ENCODE measurements around the gene MRPL12. TPM values are rescaled to one million over a fixed set of nuclear protein-coding genes. Genes with fewer than 3 reads are reported as not detected.

MRPL12 gene
- total and polyA plus RNA-seq, 2 of the 13 experiments (the other 11 are each of a cell fraction or from before 2014, with no cell fraction given) = 39.1 to 94.1 TPM

GRCh38 chr17:81727324-81728031 lies 24.3 kb downstream of the MRPL12 start (continued):
- TF ChIP-seq HNRNPK (IDR thresholded peaks at IDR 0.05; ENCODE audit: low read depth, low read length, poor library complexity, severe bottlenecking) (no peak), ZNF232 (CRISPR knock-in tag; IDR thresholded peaks at IDR 0.05; ENCODE audit: borderline replicate concordance) (peak; percentile 99), ZNF383 (CRISPR knock-in tag; IDR thresholded peaks at IDR 0.05; ENCODE audit: borderline replicate concordance) (no peak), SMARCE1 (IDR thresholded peaks at IDR 0.05; ENCODE audit: borderline replicate concordance) (no peak), ZNF879 (CRISPR knock-in tag; IDR thresholded peaks at IDR 0.05) (peak; percentile 98), HOXD1 (CRISPR knock-in tag; IDR thresholded peaks at IDR 0.05) (peak; percentile 96), MTA1 (CRISPR knock-in tag; IDR thresholded peaks at IDR 0.05; ENCODE audit: borderline replicate concordance) (peak; percentile 96), ZFP36L2 (CRISPR knock-in tag; IDR thresholded peaks at IDR 0.05) (peak; percentile 97), ZNF207 (IDR thresholded peaks at IDR 0.05; ENCODE audit: borderline replicate concordance) (no peak)

GRCh38 chr17:81733507-81734404 lies 30.6 kb downstream of the MRPL12 start:
- ChIA-PET CTCF (ENCODE audit: low intra/inter-chr PET ratio, low total read pairs) (interaction anchor here (0.8 to 2.2 kb wide), 2 partner anchors 87 to 126 kb away, joined by 3 to 8 read pairs; partner anchors contain the start of gene P4HB), POLR2A (interaction anchor here (0.9 to 1.1 kb wide), 2 partner anchors 132 to 136 kb away, joined by 3 read pairs; no protein-coding TSS in a partner anchor)
- FAIRE-seq = peak; percentile 88
- Histone ChIP-seq H3K79me2 (ENCODE audit: insufficient read depth, low read length) (no peaks in the 10 kb centered on the region), H3K4me2 (ENCODE audit: low read depth, low read length) (no peak overlapping the region), H3K9ac (ENCODE audit: insufficient read depth, low read depth, low read length) (no peak overlapping the region), H3K27ac (ENCODE audit: extremely low read length, insufficient read depth, low read length) (no peak overlapping the region), H3K36me3 (replicated peaks in 1 of 2; ENCODE audit: control insufficient read depth in 1 of 2, insufficient read depth in 2 of 2, low read length in 2 of 2) (no peaks in the 10 kb centered on the region), H2AFZ (ENCODE audit: low read length) (no peak overlapping the region), H3K4me1 (ENCODE audit: insufficient read depth, low read length) (peaks cover 41% of the 10 kb centered on the region), H3K9me3 (ENCODE audit: low read length) (no peaks in the 10 kb centered on the region), H3K4me3 (replicated peaks in 1 of 3; ENCODE audit: insufficient read depth in 1 of 3, low read depth in 2 of 3, low read length in 3 of 3) (no peak overlapping the region), H3K27me3 (ENCODE audit: control insufficient read depth in 1 of 2, insufficient read depth in 2 of 2, low read length in 2 of 2) (peaks cover 9 to 53% of the 10 kb centered on the region in 2 experiments), H4K20me1 (ENCODE audit: insufficient read depth, low read length) (no peaks in the 10 kb centered on the region)
- in situ Hi-C loops (cut with HindIII; ENCODE audit: extremely low pct_ligation_motif_present, low pct_unique_long_range_greater_than_20kb) (no loop called here), intact Hi-C loops (cut with micrococcal nuclease; ENCODE audit: unreplicated experiment) (no loop called here)
- peak; percentile 87 for ATAC-seq
- BruUV-seq (replicated peaks) = no TSS peak
- peak; percentile 65 for DNase-seq (ENCODE audit: low spot score)
- WGBS (ENCODE audit: low lambda C conversion rate) = 14% methylated on average over 24 of the region's 32 CpGs
- TF ChIP-seq STAT6 (CRISPR knock-in tag; IDR thresholded peaks at IDR 0.05; ENCODE audit: borderline replicate concordance) = no peak
- TF ChIP-seq ZSCAN9 (CRISPR knock-in tag; IDR thresholded peaks at IDR 0.05; ENCODE audit: borderline replicate concordance) = 0 out of 2 replicates have a peak, but pooled peaks have one; percentile 45
- peak; percentile 52; the same call in 1 of the 2 replicates for TF ChIP-seq TFE3 (CRISPR knock-in tag; IDR thresholded peaks at IDR 0.05)
- peak; percentile 51; the same call in 1 of the 2 replicates for TF ChIP-seq KAT7 (CRISPR knock-in tag; IDR thresholded peaks at IDR 0.05; ENCODE audit: borderline replicate concordance)
- peak; percentile 41 to 50; a peak in 1 of 4 replicates for TF ChIP-seq KLF16 (CRISPR knock-in tag; IDR thresholded peaks at IDR 0.05)
- TF ChIP-seq POGK (CRISPR knock-in tag; conservative IDR thresholded peaks at IDR 0.05) = peak; percentile 65; the same call in 1 of the 2 replicates

All from HepG2 (cell line).